Measurements from ENCODE around the gene TMEM145.

TMEM145 gene

DNA sequence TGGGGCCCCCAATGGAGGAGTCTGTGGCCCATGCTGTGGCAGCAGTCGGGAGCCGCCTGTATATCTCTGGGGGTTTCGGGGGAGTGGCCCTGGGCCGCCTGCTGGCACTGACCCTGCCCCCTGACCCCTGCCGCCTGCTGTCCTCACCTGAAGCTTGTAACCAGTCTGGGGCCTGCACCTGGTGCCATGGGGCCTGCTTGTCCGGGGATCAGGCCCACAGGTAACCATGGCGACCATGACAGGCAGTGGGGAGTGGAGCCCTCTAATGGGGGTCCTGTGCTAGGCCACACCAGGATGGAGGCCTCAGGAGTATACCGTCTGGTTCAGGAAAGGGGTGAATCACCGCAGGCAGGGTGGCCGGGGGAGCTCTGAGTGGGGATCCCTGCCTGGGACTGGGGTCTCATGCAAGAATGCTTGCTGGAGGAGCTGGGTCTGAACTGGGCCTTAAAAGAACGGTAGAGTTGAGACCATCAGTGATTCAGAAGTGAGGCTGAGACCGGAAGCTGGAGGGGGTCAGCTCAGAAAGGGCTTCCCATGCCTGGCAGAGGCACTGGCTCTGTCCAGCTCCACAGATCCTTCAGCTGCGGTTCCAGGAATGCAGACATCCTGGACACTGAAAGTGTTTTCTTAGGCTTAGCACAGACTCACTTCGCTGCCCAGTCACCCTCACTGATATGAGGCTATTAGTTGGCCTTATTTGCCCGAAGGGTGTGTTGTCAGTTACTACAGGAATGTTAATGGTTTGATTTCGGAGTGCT lies 47.9 kb downstream of the TMEM145 start:
- Histone ChIP-seq H3K79me2 (ENCODE audit: insufficient read depth, low read length) (no peaks in the 10 kb centered on the region), H3K9me3 (ENCODE audit: insufficient read depth, low read length) (peaks cover 8% of the 10 kb centered on the region; the same call in 1 of the 2 replicates), H2AFZ (ENCODE audit: low read depth, low read length, severe bottlenecking) (no peak overlapping the region), H3K36me3 (ENCODE audit: low read length) (peaks cover 3% of the 10 kb centered on the region; the same call in 1 of the 2 replicates), H3K27ac (ENCODE audit: low read depth, low read length) (no peak overlapping the region), H4K20me1 (ENCODE audit: low read depth, low read length) (no peaks in the 10 kb centered on the region), H3F3A (ENCODE audit: insufficient read depth) (no peaks in the 10 kb centered on the region), H3K27me3 (ENCODE audit: low read length) (no peaks in the 10 kb centered on the region), H3K9ac (ENCODE audit: low read length) (no peak overlapping the region), H3K4me3 (ENCODE audit: insufficient read depth, low read length, poor library complexity, severe bottlenecking) (no peak overlapping the region), H3K4me2 (ENCODE audit: low read depth, low read length, poor library complexity, severe bottlenecking) (no peak overlapping the region), H3K9me2 (replicated peaks; ENCODE audit: insufficient read depth, low read length) (no peaks in the 10 kb centered on the region)
- no peak for TF ChIP-seq EZH2phosphoT487 (conservative IDR thresholded peaks at IDR 0.05; ENCODE audit: low read length)
- TF ChIP-seq, protein P1, sequence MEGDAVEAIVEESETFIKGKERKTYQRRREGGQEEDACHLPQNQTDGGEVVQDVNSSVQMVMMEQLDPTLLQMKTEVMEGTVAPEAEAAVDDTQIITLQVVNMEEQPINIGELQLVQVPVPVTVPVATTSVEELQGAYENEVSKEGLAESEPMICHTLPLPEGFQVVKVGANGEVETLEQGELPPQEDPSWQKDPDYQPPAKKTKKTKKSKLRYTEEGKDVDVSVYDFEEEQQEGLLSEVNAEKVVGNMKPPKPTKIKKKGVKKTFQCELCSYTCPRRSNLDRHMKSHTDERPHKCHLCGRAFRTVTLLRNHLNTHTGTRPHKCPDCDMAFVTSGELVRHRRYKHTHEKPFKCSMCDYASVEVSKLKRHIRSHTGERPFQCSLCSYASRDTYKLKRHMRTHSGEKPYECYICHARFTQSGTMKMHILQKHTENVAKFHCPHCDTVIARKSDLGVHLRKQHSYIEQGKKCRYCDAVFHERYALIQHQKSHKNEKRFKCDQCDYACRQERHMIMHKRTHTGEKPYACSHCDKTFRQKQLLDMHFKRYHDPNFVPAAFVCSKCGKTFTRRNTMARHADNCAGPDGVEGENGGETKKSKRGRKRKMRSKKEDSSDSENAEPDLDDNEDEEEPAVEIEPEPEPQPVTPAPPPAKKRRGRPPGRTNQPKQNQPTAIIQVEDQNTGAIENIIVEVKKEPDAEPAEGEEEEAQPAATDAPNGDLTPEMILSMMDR (IDR thresholded peaks at IDR 0.05; ENCODE audit: insufficient read depth, low read length, poor library complexity, severe bottlenecking), result no peak

DNA sequence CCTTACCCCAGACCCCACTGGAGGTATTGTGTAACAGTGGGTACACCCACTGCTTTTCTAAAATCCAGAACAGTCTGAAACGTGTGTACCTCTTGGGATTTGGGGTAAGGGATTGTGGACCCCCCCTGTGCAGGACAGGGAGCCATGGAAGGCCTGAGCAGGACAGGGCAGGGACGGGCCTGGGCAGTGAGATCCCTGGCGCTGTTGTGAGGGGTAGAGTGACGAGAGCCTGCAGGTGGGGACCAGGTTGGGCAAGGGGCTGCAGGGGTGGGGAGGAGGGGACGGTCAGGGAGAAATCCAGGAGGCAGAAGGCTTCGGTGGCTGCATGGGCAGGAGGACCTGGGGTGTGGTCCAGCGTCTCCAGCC lies 48.4 kb downstream of the TMEM145 start:
- H3K9me2 ChIP-seq (replicated peaks; ENCODE audit: insufficient read depth, low read length), result no peaks in the 10 kb centered on the region
- peaks cover 8% of the 10 kb centered on the region; the same call in 1 of the 2 replicates for H3K9me3 ChIP-seq (ENCODE audit: insufficient read depth, low read length)
- no peaks in the 10 kb centered on the region for H3K79me2 ChIP-seq (ENCODE audit: insufficient read depth, low read length)
- no peak overlapping the region for H3K27ac ChIP-seq (ENCODE audit: low read depth, low read length)
- H4K20me1 ChIP-seq (ENCODE audit: low read depth, low read length), result no peaks in the 10 kb centered on the region
- no peak overlapping the region for H3K4me3 ChIP-seq (ENCODE audit: insufficient read depth, low read length, poor library complexity, severe bottlenecking)
- H2AFZ ChIP-seq (ENCODE audit: low read depth, low read length, severe bottlenecking), result no peak overlapping the region
- no peaks in the 10 kb centered on the region for H3F3A ChIP-seq (ENCODE audit: insufficient read depth)
- TF ChIP-seq, protein P1 (IDR thresholded peaks at IDR 0.05; ENCODE audit: insufficient read depth, low read length, poor library complexity, severe bottlenecking), result no peak
- no peak for TF ChIP-seq EZH2phosphoT487 (conservative IDR thresholded peaks at IDR 0.05; ENCODE audit: low read length)
- no peak overlapping the region for H3K4me2 ChIP-seq (ENCODE audit: low read depth, low read length, poor library complexity, severe bottlenecking)
- no peaks in the 10 kb centered on the region for H3K27me3 ChIP-seq (ENCODE audit: low read length)
- H3K9ac ChIP-seq (ENCODE audit: low read length), result no peak overlapping the region
- H3K36me3 ChIP-seq (ENCODE audit: low read length), result peaks cover 3% of the 10 kb centered on the region; the same call in 1 of the 2 replicates

DNA sequence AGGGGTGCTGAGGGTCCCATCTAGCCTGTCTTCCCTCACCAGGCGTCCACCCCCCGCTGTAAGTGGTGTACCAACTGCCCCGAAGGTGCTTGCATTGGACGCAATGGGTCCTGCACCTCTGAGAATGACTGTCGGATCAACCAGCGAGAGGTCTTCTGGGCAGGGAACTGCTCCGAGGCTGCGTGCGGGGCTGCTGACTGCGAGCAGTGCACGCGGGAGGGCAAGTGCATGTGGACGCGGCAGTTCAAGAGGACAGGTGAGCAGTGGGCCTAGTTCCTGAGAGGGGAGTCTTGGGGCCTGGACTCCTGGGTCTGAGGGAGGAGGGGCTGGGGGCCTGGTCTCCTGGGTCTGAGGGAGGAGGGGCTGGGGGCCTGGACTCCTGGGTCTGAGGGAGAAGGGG lies 49.2 kb downstream of the TMEM145 start:
- H3K36me3 ChIP-seq (ENCODE audit: low read length), result peaks cover 3% of the 10 kb centered on the region; the same call in 1 of the 2 replicates
- H3K4me2 ChIP-seq (ENCODE audit: low read depth, low read length, poor library complexity, severe bottlenecking), result no peak overlapping the region
- TF ChIP-seq EZH2phosphoT487 (conservative IDR thresholded peaks at IDR 0.05; ENCODE audit: low read length), result no peak
- TF ChIP-seq, protein P1 (IDR thresholded peaks at IDR 0.05; ENCODE audit: insufficient read depth, low read length, poor library complexity, severe bottlenecking), result no peak
- no peaks in the 10 kb centered on the region for H3K79me2 ChIP-seq (ENCODE audit: insufficient read depth, low read length)
- H2AFZ ChIP-seq (ENCODE audit: low read depth, low read length, severe bottlenecking), result no peak overlapping the region
- no peaks in the 10 kb centered on the region for H3F3A ChIP-seq (ENCODE audit: insufficient read depth)
- no peaks in the 10 kb centered on the region for H3K27me3 ChIP-seq (ENCODE audit: low read length)
- no peak overlapping the region for H3K9ac ChIP-seq (ENCODE audit: low read length)
- no peaks in the 10 kb centered on the region for H4K20me1 ChIP-seq (ENCODE audit: low read depth, low read length)
- no peaks in the 10 kb centered on the region for H3K9me2 ChIP-seq (replicated peaks; ENCODE audit: insufficient read depth, low read length)
- peaks cover 8% of the 10 kb centered on the region; the same call in 1 of the 2 replicates for H3K9me3 ChIP-seq (ENCODE audit: insufficient read depth, low read length)
- H3K27ac ChIP-seq (ENCODE audit: low read depth, low read length), result no peak overlapping the region
- H3K4me3 ChIP-seq (ENCODE audit: insufficient read depth, low read length, poor library complexity, severe bottlenecking), result no peak overlapping the region

All from SU-DHL-6 (cell line).